G401.6 (cell line): Measurements from ENCODE around the gene AGXT.

Experiments used
- FAIRE-seq: peaks from 2 replicates; lab custom pipeline; 2012; peaks lifted over from hg19 to GRCh38; lab: Jason Lieb, UNC

AGXT gene

GRCh38 chr2:240929364-240930095, 60.9 kb downstream of the AGXT start:
- no peak for FAIRE-seq
